Osteoblast (primary cell): ENCODE measurements around the gene RALGPS1. TPM values are rescaled to one million over a fixed set of nuclear protein-coding genes. Genes with fewer than 3 reads are reported as not detected.
A peak's percentile ranks its signal among the peaks of the same experiment; 100 is the strongest.

Source experiments
- DNase-seq: peaks from one replicate; pipeline ENCODE4 v3.0.0; 2011; ENCODE audit warnings: low spot score, mixed read lengths; ENCODE audit not compliant: insufficient read length; ENCODE audit errors: missing footprints
- H2AFZ ChIP-seq: 2 replicates; pipeline ENCODE4 v1.6.0; 2011; ENCODE audit warnings: mild to moderate bottlenecking, low read length
- H3K27ac ChIP-seq: 2 replicates; pipeline ENCODE4 v1.5.1; 2011; ENCODE audit warnings: mild to moderate bottlenecking, low read depth, low read length, moderate library complexity
- H3K27me3 ChIP-seq: 2 replicates; pipeline ENCODE4 v1.6.0; 2012; ENCODE audit warnings: mild to moderate bottlenecking, control low read depth, inconsistent platforms, low read length, moderate library complexity; ENCODE audit not compliant: insufficient read depth
- H3K36me3 ChIP-seq: 2 replicates; pipeline ENCODE4 v1.5.1; 2011; ENCODE audit warnings: mild to moderate bottlenecking, low read length, control low read depth, moderate library complexity; ENCODE audit not compliant: insufficient read depth
- H3K4me1 ChIP-seq: 2 replicates; pipeline ENCODE4 v1.5.1; 2011; ENCODE audit warnings: mild to moderate bottlenecking, low read length, control low read depth, moderate library complexity; ENCODE audit not compliant: insufficient read depth
- H3K4me2 ChIP-seq: 2 replicates; pipeline ENCODE4 v1.6.0; 2011; ENCODE audit warnings: mild to moderate bottlenecking, low read length; ENCODE audit not compliant: insufficient read depth
- H3K4me3 ChIP-seq: fragments of 200-600 bp; sonication (generic); 3 replicates; pipeline ENCODE4 v1.5.1; 2012; ENCODE audit warnings: mild to moderate bottlenecking, low read length, inconsistent platforms; ENCODE audit not compliant: insufficient read depth
- H3K79me2 ChIP-seq: 2 replicates; pipeline ENCODE4 v1.6.0; 2012; ENCODE audit warnings: mild to moderate bottlenecking, low read length, control low read depth, inconsistent platforms; ENCODE audit not compliant: insufficient read depth
- H3K9me3 ChIP-seq: 2 replicates; pipeline ENCODE4 v1.5.1; 2011; ENCODE audit warnings: low read depth, low read length, control low read depth
- H4K20me1 ChIP-seq: 2 replicates; pipeline ENCODE4 v1.6.0; 2012; ENCODE audit warnings: mild to moderate bottlenecking, low read length, control low read depth; ENCODE audit not compliant: insufficient read depth
- total RNA-seq: library from RNA; depleted of rRNA; stranded (reverse); fragments of >200 nt; gene quantifications from 2 replicates; pipeline ENCODE4 v1.2.3, GENCODE V29; 2012
- TF ChIP-seq, protein P1 (sequence below): IDR thresholded peaks from 2 replicates; pipeline ENCODE4 v1.5.1; 2011; ENCODE audit warnings: mild to moderate bottlenecking, low read depth, low read length, moderate library complexity; ENCODE audit errors: extremely low read depth

RALGPS1 gene
- total RNA-seq, 1 donor: 5.1 TPM

DNA sequence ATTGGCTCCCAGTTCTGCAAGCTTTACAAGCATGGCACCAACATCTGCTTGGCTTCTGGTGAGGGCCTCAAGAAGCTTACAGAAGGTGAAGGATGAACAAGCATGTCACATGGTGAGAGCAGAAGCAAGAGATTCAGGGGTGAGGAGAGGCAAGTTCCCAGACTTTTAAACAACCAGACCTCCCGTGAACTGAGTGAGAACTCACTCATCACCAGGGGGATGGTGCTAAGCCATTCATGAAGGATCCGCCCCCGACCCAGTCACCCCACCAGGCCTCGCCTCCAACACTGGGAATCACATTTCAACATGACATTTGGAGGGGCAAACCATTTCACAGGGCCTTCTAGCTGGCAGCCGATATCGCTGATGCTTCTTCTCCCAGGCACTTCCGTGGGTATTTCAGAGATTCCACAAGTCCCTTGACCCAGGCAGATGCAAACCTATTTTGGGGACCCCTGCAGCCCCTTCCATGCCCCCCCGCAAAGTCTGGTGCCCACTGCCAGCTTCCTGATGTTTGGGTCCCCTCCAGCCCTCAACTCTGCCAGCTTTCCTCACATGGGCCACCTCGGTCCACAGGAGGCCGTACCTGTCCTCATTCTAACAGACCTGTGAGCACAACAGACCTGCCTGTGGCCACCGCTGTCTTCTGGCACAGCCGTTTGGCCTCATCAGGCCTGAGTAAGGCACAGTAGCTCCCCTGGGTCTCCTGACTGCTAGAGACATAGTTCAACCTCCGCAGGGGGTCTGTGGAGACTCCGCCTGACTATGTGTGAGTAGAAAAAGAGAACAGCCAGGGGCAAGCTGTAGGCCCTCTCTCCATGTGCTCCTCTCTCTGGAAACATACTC, 268.5 kb downstream of the RALGPS1 start:
- H3K79me2 ChIP-seq: no peaks in the 10 kb centered on the region
- peaks cover 25% of the 10 kb centered on the region for H3K4me1 ChIP-seq
- H3K4me2 ChIP-seq: no peak overlapping the region
- H3K27ac ChIP-seq: no peak overlapping the region
- no peak overlapping the region for H3K4me3 ChIP-seq
- DNase-seq: no peak
- H2AFZ ChIP-seq: no peak overlapping the region
- TF ChIP-seq, protein P1, sequence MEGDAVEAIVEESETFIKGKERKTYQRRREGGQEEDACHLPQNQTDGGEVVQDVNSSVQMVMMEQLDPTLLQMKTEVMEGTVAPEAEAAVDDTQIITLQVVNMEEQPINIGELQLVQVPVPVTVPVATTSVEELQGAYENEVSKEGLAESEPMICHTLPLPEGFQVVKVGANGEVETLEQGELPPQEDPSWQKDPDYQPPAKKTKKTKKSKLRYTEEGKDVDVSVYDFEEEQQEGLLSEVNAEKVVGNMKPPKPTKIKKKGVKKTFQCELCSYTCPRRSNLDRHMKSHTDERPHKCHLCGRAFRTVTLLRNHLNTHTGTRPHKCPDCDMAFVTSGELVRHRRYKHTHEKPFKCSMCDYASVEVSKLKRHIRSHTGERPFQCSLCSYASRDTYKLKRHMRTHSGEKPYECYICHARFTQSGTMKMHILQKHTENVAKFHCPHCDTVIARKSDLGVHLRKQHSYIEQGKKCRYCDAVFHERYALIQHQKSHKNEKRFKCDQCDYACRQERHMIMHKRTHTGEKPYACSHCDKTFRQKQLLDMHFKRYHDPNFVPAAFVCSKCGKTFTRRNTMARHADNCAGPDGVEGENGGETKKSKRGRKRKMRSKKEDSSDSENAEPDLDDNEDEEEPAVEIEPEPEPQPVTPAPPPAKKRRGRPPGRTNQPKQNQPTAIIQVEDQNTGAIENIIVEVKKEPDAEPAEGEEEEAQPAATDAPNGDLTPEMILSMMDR: no peak
- no peaks in the 10 kb centered on the region for H3K9me3 ChIP-seq
- H3K36me3 ChIP-seq: no peaks in the 10 kb centered on the region
- H4K20me1 ChIP-seq: no peaks in the 10 kb centered on the region
- no peaks in the 10 kb centered on the region for H3K27me3 ChIP-seq

DNA sequence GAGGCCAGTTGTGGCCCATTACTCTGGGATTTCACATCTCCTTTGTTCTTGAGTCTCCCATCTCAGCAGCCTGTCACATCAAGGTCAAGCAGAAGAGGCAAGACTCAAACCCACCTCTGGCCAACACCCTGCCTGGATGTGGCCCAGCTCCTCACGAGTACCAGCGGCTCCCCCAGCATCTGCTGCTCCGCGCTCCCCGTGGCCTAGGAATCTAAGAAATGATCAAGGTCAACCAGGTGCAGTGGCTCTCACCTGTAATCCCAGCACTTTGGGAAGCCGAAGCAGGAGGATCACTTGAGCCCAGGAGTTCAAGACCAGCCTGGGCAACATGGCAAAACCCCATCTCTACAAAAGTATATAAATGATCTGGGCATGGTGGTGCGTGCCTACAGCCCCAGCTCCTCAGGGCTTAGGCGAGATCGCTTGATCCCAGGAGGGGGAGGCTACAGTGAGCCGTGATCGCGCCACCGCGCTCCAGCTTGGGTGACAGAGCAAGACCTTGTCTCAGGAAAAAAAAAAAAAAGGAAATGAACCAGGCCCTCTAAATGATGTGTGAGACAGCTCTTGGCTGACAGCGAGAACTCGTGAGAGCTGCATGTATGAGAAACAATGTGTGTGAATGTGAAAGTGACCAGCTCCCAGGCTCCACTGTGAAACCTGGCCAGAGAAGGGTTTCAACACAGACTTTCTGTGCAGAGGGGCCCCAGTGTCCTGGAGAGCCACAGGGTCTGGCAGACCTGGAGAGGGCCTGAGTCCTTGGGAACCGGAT, 269.4 kb downstream of the RALGPS1 start:
- H3K4me3 ChIP-seq: no peak overlapping the region
- DNase-seq: peak; percentile 73
- no peaks in the 10 kb centered on the region for H3K9me3 ChIP-seq
- H3K36me3 ChIP-seq: no peaks in the 10 kb centered on the region
- TF ChIP-seq, protein P1: no peak
- H2AFZ ChIP-seq: no peak overlapping the region
- H3K4me2 ChIP-seq: no peak overlapping the region
- H3K27ac ChIP-seq: no peak overlapping the region
- no peaks in the 10 kb centered on the region for H4K20me1 ChIP-seq
- no peaks in the 10 kb centered on the region for H3K79me2 ChIP-seq
- H3K27me3 ChIP-seq: no peaks in the 10 kb centered on the region
- peaks cover 28% of the 10 kb centered on the region for H3K4me1 ChIP-seq

DNA sequence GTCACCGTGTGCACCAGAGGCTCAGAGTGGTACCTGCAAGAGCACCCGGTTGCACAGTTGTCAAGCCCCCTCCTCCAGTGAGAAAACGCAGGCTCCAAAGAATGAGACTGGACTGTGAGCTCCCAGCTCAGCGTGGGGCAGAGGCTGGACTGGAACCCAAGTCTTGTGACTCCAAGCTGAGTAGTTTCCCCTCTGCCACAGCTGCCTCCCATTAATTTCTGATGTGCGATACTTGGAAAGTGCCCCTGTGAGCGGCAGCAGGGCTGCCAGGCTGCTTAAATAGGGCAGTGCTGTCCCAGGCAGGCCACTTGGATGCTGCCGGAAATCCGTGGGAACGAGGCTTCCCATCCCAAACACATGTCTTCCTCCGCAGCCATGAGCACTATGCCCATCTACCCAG, 270.1 kb downstream of the RALGPS1 start:
- Histone ChIP-seq H3K36me3 (no peaks in the 10 kb centered on the region), H3K27me3 (no peaks in the 10 kb centered on the region), H3K4me1 (peaks cover 28% of the 10 kb centered on the region), H3K4me2 (no peak overlapping the region), H2AFZ (no peak overlapping the region), H3K9me3 (no peaks in the 10 kb centered on the region), H3K4me3 (no peak overlapping the region), H3K79me2 (no peaks in the 10 kb centered on the region), H4K20me1 (no peaks in the 10 kb centered on the region), H3K27ac (no peak overlapping the region)
- DNase-seq: no peak
- TF ChIP-seq, protein P1: no peak

DNA sequence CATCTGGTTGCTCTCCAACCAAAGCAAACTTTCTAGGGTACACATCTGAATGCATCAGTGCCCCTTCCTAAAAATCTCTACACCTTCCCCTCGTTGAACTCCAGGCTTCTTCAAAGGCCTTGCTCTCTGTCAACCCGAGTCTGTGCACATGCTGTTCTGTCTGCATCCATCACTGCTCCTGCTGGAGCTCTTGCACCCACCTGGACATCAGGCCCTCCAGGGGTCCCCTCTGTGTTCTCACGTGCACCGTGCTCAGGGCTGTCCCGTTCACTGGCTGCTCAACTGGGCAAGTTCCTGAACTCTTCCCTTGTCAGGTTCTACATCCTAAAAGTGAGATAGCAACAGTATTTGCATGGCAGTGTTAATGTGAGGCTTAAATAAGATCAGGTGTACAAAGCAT, 270.6 kb downstream of the RALGPS1 start:
- DNase-seq: peak; percentile 62
- Histone ChIP-seq H3K4me3 (no peak overlapping the region), H3K79me2 (no peaks in the 10 kb centered on the region), H3K36me3 (no peaks in the 10 kb centered on the region), H2AFZ (no peak overlapping the region), H3K27me3 (no peaks in the 10 kb centered on the region), H3K27ac (peak overlapping the region; percentile 96), H3K4me2 (no peak overlapping the region), H3K4me1 (peaks cover 28% of the 10 kb centered on the region), H4K20me1 (no peaks in the 10 kb centered on the region), H3K9me3 (no peaks in the 10 kb centered on the region)
- TF ChIP-seq, protein P1: no peak
